ENCODE results near the gene TMEM132C.
"Not testable (repeated sequence)": the region's sequence is repeated elsewhere in the genome, so short reads cannot be mapped to it uniquely, and the experiment has no call there.

The TMEM132C gene

GRCh38 chr12:128571906-128572810, 305.2 kb downstream of the TMEM132C start:
- DNase-seq, result no peak

- peak; percentile 17 for DNase-seq
Measured at GRCh38 chr12:128573907-128574306, 306.9 kb downstream of the TMEM132C start.

- DNase-seq, result peak; percentile 75
Measured at GRCh38 chr12:128578045-128578444, 311.1 kb downstream of the TMEM132C start.

- no peak for DNase-seq
Measured at GRCh38 chr12:128581321-128581761, 314.4 kb downstream of the TMEM132C start.

DNA sequence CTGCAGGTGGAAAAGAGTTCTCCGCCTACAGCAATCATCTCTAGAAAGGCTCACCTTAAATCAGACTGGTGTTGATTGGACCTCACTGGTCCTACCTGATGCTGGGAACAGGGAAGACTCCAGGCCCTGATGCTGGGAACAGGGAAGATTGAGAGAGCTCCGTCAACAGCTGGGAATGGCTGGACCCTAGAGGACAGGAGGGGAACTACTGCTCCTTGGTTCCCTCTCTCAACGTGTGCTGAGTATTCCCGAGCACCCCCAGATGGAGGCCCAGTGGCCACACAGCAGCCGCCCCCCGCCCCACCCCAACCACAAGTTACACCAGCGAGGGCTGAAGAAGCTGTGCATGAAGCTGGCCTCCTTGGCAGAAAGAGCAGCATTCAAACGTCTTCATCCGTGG, 316.5 kb downstream of the TMEM132C start:
- DNase-seq, result no peak

DNA sequence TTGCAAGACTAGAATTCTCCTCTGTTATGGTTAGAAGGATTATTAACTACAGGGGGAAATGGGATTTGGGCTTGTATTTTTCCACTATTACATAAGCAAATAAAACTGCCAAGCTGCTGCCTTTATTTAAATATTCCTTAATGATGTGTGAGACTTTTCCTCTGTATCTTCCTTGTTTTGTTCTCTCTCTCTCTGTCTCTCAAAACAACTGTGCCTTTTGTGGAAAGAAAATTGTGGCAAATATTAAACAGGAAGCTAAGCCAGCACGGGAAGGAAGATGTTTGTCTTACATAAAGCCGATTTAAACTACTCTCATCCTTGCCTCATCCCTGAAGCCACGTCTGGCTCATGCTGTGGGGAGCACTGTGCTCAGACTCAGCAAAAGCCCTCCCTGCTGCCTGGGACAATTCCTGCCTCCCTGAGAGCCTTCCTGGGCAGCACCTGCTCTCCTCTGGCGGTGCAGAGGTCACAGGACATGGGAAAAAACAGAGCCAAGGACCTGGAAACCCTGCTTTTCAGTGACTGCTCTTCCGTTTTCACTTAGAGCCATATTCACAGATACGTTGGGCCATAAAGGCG, 319.6 kb downstream of the TMEM132C start:
- no peak for DNase-seq

GRCh38 chr12:128587918-128588317, 320.9 kb downstream of the TMEM132C start:
- DNase-seq, result no peak

DNA sequence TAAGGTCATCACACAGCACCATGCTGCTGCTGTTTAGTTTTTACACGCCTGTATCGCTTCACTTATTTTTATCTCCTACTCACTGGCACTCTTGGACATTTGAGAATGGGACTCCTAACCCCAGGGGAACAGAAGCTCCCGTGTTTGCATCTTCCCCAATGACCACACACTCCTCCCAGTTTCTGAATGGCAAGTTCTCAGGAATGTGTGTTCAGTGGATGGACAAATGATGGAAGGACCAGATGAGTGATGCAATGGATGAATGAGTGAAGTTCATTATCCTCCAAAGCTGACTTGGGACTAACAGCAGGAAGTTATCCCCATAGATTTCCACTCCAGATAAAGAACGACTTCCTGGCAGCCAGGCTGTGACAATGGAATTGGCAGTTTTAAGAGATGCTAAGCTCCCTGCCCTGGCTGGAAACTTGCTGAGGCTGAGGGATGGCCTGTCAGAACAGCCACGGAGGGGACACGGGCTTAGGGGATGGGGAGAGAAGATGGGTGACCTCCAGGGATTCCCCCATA, 325.3 kb downstream of the TMEM132C start:
- DNase-seq, result no peak

- DNase-seq, result no peak
Measured at GRCh38 chr12:128594521-128594920, 327.6 kb downstream of the TMEM132C start.

GRCh38 chr12:128595609-128596008, 328.6 kb downstream of the TMEM132C start:
- no peak for DNase-seq

DNA sequence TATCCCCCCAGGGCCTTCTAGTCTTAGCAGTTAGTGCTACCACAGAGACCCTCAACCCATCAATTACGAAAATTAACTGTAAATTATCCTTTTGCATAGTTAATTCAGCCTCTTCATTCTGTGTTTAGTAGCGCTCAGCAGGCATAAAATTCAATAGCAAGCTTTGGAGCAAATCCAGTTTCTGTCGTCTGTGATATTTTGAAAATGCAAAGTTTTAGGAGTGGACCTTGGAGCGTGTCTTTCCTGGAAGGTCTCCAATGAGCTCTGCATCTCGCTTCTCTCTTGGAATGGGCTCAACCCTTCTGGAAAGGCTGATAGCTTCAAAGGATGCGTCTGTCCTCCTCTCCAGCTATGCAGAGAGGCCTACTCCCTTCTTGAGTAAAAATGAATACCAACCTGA, 333.9 kb downstream of the TMEM132C start:
- DNase-seq, result no peak

DNA sequence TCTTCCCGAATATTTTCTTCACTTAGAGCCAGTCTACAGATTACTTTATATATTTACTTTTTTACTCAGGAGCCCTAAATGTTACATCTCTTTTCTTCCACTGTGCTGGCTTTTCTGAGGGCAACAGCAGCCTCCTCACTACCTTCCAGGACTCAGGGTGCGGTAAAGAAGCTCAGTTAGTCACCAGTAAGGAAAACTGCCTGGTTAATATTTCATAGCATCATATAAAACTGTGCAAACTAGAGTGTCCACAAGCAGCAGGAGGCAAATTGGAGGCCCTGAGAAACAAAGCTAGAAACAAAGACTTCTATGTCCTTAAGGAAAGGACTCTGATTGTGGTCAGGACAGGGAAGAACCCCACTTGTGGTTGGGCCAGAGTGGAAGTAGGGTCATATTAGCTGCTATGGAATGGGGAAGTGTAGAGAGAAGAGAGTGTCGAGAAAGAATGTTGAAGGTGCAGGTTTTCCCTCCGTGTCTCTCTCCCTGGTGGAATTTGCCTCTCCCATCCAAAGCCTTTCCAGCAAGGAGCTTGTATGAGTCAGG, 336.7 kb downstream of the TMEM132C start:
- DNase-seq, result no peak

DNA sequence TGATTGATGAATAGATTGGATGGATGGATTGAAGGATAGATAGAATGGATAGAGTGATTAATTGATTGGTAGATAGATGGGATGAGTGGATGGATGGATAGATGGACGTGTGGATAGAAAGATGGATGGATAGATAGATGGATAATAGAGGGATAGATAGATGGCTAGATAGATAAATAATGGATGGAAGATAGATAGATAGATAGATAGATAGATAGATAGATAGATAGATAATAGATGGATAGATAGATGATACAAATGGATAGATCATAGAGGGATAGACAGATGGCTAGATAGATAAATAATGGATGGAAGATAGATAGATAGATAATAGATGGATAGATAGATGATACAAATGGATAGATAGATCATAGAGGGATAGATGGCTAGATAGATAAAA, 337.2 kb downstream of the TMEM132C start:
- DNase-seq, result not testable (repeated sequence)

- no peak for DNase-seq
Measured at GRCh38 chr12:128606051-128606450, 339.1 kb downstream of the TMEM132C start.

DNA sequence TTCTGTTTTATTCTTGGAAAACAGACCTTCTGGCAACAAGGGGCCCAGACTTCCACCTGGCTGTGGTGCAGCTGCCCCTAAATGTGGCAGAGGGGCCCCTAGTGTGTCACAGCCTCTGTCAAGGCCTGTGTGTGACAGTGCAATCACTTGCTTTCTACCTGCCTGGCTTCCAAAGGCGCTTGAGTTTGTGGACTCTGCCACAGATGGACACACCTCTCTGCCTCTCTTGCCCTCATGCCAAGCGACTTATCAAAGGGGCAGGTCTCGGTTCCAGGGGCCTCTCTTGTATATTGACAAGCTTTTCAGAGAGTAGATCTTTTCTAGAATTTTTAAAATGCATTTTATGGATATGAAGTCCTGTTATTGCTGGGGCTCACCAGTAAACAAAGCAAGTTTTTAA, 339.6 kb downstream of the TMEM132C start:
- no peak for DNase-seq

DNA sequence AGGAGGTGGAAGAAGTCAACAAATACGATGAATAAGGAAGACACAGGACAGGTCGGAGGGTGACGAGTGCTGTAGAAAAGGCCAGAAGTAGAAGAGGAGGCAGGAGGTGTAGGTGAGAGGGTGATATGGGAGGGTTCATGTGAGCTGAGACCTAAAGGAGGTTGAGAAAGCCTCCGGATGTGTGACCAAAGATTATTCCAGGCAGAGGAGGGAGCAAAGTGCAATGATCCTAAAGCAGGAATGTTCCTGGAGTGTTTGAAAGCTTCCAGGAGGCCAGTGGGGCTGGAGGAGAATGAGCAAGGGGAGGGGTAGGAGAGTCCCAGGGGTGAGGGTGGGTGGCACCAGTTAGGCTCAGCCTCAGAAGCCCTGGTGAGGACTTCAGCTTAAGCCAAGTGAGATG, 340.0 kb downstream of the TMEM132C start:
- no peak for DNase-seq

DNA sequence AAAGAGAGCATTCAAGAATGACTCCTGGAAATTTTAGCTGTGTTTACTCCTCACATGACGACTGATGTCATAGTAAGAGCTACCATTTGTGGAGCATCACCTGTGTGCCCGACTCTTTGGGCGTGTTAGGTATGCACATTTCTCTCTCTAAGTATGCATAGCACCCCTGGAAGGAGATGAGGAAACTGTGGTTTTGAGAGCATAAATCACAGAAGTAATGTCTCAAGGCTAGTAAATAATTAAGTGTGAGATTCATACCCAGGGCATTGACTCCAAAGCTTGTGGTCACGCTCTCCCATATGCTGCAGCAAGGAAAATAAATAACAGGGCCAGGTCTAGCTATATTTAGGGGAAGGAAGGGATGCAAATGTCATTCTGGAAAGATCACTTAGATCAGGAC, 340.7 kb downstream of the TMEM132C start:
- no peak for DNase-seq

- no peak for DNase-seq
Measured at GRCh38 chr12:128609861-128610260, 342.9 kb downstream of the TMEM132C start.

DNA sequence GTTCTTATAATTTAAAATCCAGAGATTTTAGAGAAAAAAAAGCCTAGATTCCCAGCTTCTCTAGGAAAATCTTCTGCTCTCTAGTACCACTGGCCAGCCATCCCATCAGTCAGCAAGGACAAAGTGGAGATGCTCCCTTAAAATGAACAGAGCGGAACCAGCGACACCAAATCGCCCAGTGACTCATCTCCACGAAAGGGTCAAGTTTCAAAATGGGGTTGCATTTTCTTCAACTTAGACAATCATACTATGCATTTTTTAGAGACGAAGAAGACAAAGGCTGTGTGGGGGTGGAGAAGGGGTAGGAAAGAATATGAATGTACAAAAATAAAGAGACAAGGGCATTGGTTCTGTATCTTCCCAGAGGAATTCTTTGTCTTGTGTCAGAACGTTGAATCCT, 344.8 kb downstream of the TMEM132C start:
- DNase-seq, result no peak

GRCh38 chr12:128612150-128612850, 345.3 kb downstream of the TMEM132C start:
- DNase-seq, result no peak

- no peak for DNase-seq
Measured at GRCh38 chr12:128613837-128614590, 347.0 kb downstream of the TMEM132C start.

DNA sequence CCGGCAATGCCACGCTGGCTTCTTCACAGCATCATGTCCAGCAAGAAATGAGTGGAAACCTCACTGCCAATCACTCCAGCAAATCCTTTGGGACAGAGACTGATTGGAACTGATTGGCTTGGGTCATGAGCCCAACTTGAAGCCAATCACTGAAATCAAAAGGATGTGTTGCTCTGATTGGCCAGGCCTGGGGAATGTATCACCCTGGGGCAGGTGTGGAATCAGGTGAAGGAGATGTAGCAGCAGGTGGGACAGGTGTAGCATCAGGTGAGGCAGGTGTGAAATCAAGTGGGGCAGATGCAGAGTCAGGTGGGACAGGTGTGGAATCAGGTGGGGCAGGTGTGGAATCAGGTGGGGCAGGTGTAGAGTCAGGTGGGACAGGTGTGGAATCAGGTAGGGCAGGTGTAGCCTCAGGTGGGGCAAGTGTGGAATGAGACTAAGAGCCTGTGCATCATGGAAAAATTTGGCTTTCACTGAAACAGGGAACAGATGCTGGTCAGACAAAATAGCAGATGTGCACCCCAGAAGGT, 350.4 kb downstream of the TMEM132C start:
- no peak for DNase-seq
